ENCODE data around the gene ZSCAN25.
"Not testable (repeated sequence)": the region's sequence is repeated elsewhere in the genome, so short reads cannot be mapped to it uniquely, and the experiment has no call there.

Gene ZSCAN25

GRCh38 chr7:99617192-99617781 lies 541 bp downstream of the ZSCAN25 start:
- DNase-seq (ENCODE audit: low spot score) = no peak

GRCh38 chr7:99618726-99619125 lies 2.0 kb downstream of the ZSCAN25 start:
- DNase-seq (ENCODE audit: low spot score) = no peak

GRCh38 chr7:99619571-99620130 lies 2.9 kb downstream of the ZSCAN25 start:
- DNase-seq (ENCODE audit: low spot score) = no peak

- DNase-seq (ENCODE audit: low spot score) = no peak
Observed at GRCh38 chr7:99621271-99621670, 4.5 kb downstream of the ZSCAN25 start.

GRCh38 chr7:99622596-99622995 lies 5.8 kb downstream of the ZSCAN25 start:
- no peak for DNase-seq (ENCODE audit: low spot score)

GRCh38 chr7:99623091-99623693 lies 6.4 kb downstream of the ZSCAN25 start:
- DNase-seq (ENCODE audit: low spot score) = no peak

- no peak for DNase-seq (ENCODE audit: low spot score)
Observed at GRCh38 chr7:99623702-99624447, 7.1 kb downstream of the ZSCAN25 start.

- DNase-seq (ENCODE audit: low spot score) = no peak
Observed at GRCh38 chr7:99624484-99624883, 7.7 kb downstream of the ZSCAN25 start.

GRCh38 chr7:99625321-99625720 lies 8.6 kb downstream of the ZSCAN25 start:
- DNase-seq (ENCODE audit: low spot score) = no peak

GRCh38 chr7:99625961-99626360 lies 9.2 kb downstream of the ZSCAN25 start:
- no peak for DNase-seq (ENCODE audit: low spot score)

- no peak for DNase-seq (ENCODE audit: low spot score)
Observed at GRCh38 chr7:99626661-99627060, 9.9 kb downstream of the ZSCAN25 start.

- no peak for DNase-seq (ENCODE audit: low spot score)
Observed at GRCh38 chr7:99627513-99627912, 10.8 kb downstream of the ZSCAN25 start.

GRCh38 chr7:99628471-99629465 lies 12.0 kb downstream of the ZSCAN25 start:
- DNase-seq (ENCODE audit: low spot score) = no peak

GRCh38 chr7:99629643-99630042 lies 12.9 kb downstream of the ZSCAN25 start:
- DNase-seq (ENCODE audit: low spot score) = no peak

GRCh38 chr7:99631295-99632109 lies 14.8 kb downstream of the ZSCAN25 start:
- peak; percentile 45 for DNase-seq (ENCODE audit: low spot score)

GRCh38 chr7:99637414-99637813 lies 20.7 kb downstream of the ZSCAN25 start:
- DNase-seq (ENCODE audit: low spot score) = not testable (repeated sequence)

GRCh38 chr7:99638731-99639130 lies 22.0 kb downstream of the ZSCAN25 start:
- DNase-seq (ENCODE audit: low spot score) = no peak

GRCh38 chr7:99639267-99639666 lies 22.5 kb downstream of the ZSCAN25 start:
- DNase-seq (ENCODE audit: low spot score) = no peak

GRCh38 chr7:99642027-99642426 lies 25.3 kb downstream of the ZSCAN25 start:
- DNase-seq (ENCODE audit: low spot score) = no peak

- no peak for DNase-seq (ENCODE audit: low spot score)
Observed at GRCh38 chr7:99643464-99643863, 26.7 kb downstream of the ZSCAN25 start.

GRCh38 chr7:99644431-99644830 lies 27.7 kb downstream of the ZSCAN25 start:
- no peak for DNase-seq (ENCODE audit: low spot score)

Measured in cerebellar cortex (tissue), 1 donor.